ENCODE data around the gene ABLIM2.

The ABLIM2 gene

GRCh38 chr4:8090312-8090711 is 68.3 kb downstream of the ABLIM2 start:
- H4K20me1 ChIP-seq (ENCODE audit: insufficient read depth, low read length) = no peaks in the 10 kb centered on the region
- no peak overlapping the region for H3K27ac ChIP-seq (ENCODE audit: low read length)
- H3K4me2 ChIP-seq (ENCODE audit: low read depth, low read length) = no peak overlapping the region
- no peak for DNase-seq
- H3K9me2 ChIP-seq (replicated peaks; ENCODE audit: insufficient read depth, low read length) = no peaks in the 10 kb centered on the region
- H3K36me3 ChIP-seq (replicated peaks; ENCODE audit: insufficient read depth, low read length) = no peaks in the 10 kb centered on the region
- TF ChIP-seq EZH2 (optimal IDR thresholded peaks at IDR 0.05; ENCODE audit: low read depth, low read length) = no peak
- TF ChIP-seq CTCF (IDR thresholded peaks at IDR 0.05; ENCODE audit: low read length) = no peak
- no peak for TF ChIP-seq EZH2phosphoT487 (IDR thresholded peaks at IDR 0.05; ENCODE audit: low read length)
- H3K79me2 ChIP-seq (ENCODE audit: low read length) = no peaks in the 10 kb centered on the region
- no peak overlapping the region for H3K9ac ChIP-seq (ENCODE audit: low read length)
- no peaks in the 10 kb centered on the region for H3K9me3 ChIP-seq (replicated peaks; ENCODE audit: insufficient read depth, low read length)
- no peaks in the 10 kb centered on the region for H3F3A ChIP-seq (ENCODE audit: insufficient read depth, low read length)
- no peaks in the 10 kb centered on the region for H3K4me1 ChIP-seq (ENCODE audit: low read length)
- peaks cover 71% of the 10 kb centered on the region for H3K27me3 ChIP-seq (replicated peaks; ENCODE audit: insufficient read depth, low read length)
- H2AFZ ChIP-seq (ENCODE audit: low read length) = no peak overlapping the region
- H3K4me3 ChIP-seq (ENCODE audit: low read length) = no peak overlapping the region

- Histone ChIP-seq H3K36me3 (replicated peaks; ENCODE audit: insufficient read depth, low read length) (no peaks in the 10 kb centered on the region), H3K9me2 (replicated peaks; ENCODE audit: insufficient read depth, low read length) (no peaks in the 10 kb centered on the region), H3K27me3 (replicated peaks; ENCODE audit: insufficient read depth, low read length) (peaks cover 72% of the 10 kb centered on the region), H3K4me3 (ENCODE audit: low read length) (no peak overlapping the region), H2AFZ (ENCODE audit: low read length) (no peak overlapping the region), H3K4me1 (ENCODE audit: low read length) (no peaks in the 10 kb centered on the region), H3K9me3 (replicated peaks; ENCODE audit: insufficient read depth, low read length) (no peaks in the 10 kb centered on the region), H3K4me2 (ENCODE audit: low read depth, low read length) (no peak overlapping the region), H3K9ac (ENCODE audit: low read length) (no peak overlapping the region), H4K20me1 (ENCODE audit: insufficient read depth, low read length) (no peaks in the 10 kb centered on the region), H3K27ac (ENCODE audit: low read length) (no peak overlapping the region), H3K79me2 (ENCODE audit: low read length) (no peaks in the 10 kb centered on the region), H3F3A (ENCODE audit: insufficient read depth, low read length) (no peaks in the 10 kb centered on the region)
- TF ChIP-seq EZH2phosphoT487 (IDR thresholded peaks at IDR 0.05; ENCODE audit: low read length) = no peak
- TF ChIP-seq EZH2 (optimal IDR thresholded peaks at IDR 0.05; ENCODE audit: low read depth, low read length) = no peak
- no peak for TF ChIP-seq CTCF (IDR thresholded peaks at IDR 0.05; ENCODE audit: low read length)
- no peak for DNase-seq
These were observed 68.8 kb downstream of the ABLIM2 start for GRCh38 chr4:8089862-8090261.

- no peaks in the 10 kb centered on the region for H3K9me2 ChIP-seq (replicated peaks; ENCODE audit: insufficient read depth, low read length)
- H3K4me2 ChIP-seq (ENCODE audit: low read depth, low read length) = no peak overlapping the region
- TF ChIP-seq CTCF (IDR thresholded peaks at IDR 0.05; ENCODE audit: low read length) (no peak), EZH2phosphoT487 (IDR thresholded peaks at IDR 0.05; ENCODE audit: low read length) (no peak), EZH2 (optimal IDR thresholded peaks at IDR 0.05; ENCODE audit: low read depth, low read length) (no peak)
- H3K9ac ChIP-seq (ENCODE audit: low read length) = no peak overlapping the region
- H3K4me3 ChIP-seq (ENCODE audit: low read length) = no peak overlapping the region
- peaks cover 75% of the 10 kb centered on the region for H3K27me3 ChIP-seq (replicated peaks; ENCODE audit: insufficient read depth, low read length)
- no peaks in the 10 kb centered on the region for H3F3A ChIP-seq (ENCODE audit: insufficient read depth, low read length)
- no peak overlapping the region for H2AFZ ChIP-seq (ENCODE audit: low read length)
- H3K36me3 ChIP-seq (replicated peaks; ENCODE audit: insufficient read depth, low read length) = no peaks in the 10 kb centered on the region
- no peaks in the 10 kb centered on the region for H3K79me2 ChIP-seq (ENCODE audit: low read length)
- DNase-seq = no peak
- no peaks in the 10 kb centered on the region for H3K9me3 ChIP-seq (replicated peaks; ENCODE audit: insufficient read depth, low read length)
- no peaks in the 10 kb centered on the region for H3K4me1 ChIP-seq (ENCODE audit: low read length)
- H4K20me1 ChIP-seq (ENCODE audit: insufficient read depth, low read length) = no peaks in the 10 kb centered on the region
- no peak overlapping the region for H3K27ac ChIP-seq (ENCODE audit: low read length)
These were observed 69.6 kb downstream of the ABLIM2 start for GRCh38 chr4:8088966-8089491.
